Stimulated activated CD4-positive, alpha-beta T cell treated with anti-CD3 and anti-CD28 coated beads, Interleukin-2, amount 100 ng/mL, for 48 hours (primary cell): ENCODE results near the gene PLD4.

Experiments used
- DNase-seq, 2 donors: peaks; one replicate each; pipeline ENCODE4 v3.0.0-alpha.2; 2020

The PLD4 gene

DNA sequence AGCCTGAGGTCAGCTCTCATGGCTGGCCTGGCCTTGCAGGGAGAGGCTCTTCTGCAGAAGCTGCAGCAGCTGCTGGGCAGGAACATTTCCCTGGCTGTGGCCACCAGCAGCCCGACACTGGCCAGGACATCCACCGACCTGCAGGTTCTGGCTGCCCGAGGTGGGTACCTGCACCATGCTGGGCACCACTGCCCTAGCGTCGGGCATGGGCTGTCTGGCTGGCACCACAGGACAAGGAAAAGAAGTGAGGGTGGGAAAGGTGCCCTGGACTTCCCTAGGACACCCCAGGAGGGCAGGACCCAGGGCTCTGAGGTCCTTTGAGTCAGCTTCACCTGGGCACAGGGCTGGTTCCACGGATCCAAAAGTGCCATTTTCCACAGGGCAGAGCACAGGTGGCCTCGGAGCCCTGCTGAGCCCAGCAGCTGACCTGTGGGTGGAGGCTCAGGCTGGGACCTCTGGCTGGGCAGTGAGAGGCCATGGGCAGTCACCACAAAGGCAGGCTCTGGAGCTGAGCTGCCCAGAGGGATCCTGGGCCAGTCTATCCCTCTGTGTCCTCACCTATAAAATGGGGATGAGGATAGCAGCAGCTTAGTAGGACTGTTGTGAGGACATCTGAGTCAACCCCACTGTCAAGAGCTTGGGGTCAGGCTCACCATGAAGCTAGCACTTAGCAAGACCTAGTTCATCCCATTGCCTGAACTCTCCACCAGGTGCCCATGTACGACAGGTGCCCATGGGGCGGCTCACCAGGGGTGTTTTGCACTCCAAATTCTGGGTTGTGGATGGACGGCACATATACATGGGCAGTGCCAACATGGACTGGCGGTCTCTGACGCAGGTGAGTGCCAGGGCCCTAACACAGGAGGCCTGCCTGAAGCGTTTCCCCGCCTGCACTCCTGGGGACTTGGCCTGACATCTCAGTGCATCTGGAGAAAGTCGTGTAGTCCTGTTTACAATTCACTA, 4.9 kb downstream of the PLD4 start:
- DNase-seq, result no peak

DNA sequence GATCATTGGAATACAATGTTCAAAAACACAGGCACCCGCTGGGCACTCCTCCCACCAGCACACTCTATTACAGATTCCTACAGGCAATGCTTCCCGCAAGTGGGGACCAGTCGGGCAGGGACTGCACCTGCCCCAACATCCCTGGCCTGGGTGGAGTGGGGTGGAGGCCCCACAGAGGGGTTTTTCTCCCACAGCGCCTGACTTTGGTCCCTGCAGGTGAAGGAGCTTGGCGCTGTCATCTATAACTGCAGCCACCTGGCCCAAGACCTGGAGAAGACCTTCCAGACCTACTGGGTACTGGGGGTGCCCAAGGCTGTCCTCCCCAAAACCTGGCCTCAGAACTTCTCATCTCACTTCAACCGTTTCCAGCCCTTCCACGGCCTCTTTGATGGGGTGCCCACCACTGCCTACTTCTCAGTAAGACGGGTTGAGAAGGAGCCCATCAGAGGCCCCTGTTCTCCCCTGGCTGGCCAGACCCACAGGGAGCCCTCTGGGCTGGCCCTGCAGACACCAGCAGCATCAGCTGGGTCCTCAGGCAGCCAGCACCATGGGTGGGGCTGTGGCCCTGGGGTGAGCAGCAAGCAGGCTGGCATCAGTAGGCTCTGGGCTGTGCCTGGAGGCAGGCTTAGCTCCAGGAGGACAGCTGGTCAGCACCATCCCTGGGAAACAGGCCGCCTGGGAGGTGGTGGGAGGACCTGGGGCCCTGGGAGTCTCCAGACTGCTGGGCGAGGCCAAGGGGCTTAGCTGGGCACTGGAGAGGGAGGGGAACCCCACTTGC, 6.0 kb downstream of the PLD4 start:
- no peak for DNase-seq

DNA sequence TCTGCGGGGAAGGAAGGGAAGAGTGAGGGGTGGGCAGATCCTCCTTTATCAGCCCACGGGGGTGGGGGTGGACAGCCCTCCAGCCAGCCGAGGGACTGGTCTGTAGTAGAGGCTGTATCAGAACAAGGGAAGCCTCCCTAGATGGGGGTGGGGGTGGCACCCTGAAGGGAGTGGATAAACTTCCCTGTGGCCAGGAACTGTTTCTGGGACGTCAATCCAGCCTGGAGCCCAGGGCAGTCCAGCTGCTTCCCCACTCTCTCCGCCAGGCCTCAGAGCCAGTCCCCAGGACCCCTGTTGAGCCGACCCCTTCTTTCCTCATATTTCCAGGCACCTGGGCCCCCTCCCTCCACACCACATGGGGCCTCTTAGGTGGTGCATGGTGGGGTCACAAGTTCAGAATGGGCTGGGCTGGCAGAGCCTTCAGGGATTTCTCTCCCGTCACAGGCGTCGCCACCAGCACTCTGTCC, 6.7 kb downstream of the PLD4 start:
- no peak for DNase-seq

DNA sequence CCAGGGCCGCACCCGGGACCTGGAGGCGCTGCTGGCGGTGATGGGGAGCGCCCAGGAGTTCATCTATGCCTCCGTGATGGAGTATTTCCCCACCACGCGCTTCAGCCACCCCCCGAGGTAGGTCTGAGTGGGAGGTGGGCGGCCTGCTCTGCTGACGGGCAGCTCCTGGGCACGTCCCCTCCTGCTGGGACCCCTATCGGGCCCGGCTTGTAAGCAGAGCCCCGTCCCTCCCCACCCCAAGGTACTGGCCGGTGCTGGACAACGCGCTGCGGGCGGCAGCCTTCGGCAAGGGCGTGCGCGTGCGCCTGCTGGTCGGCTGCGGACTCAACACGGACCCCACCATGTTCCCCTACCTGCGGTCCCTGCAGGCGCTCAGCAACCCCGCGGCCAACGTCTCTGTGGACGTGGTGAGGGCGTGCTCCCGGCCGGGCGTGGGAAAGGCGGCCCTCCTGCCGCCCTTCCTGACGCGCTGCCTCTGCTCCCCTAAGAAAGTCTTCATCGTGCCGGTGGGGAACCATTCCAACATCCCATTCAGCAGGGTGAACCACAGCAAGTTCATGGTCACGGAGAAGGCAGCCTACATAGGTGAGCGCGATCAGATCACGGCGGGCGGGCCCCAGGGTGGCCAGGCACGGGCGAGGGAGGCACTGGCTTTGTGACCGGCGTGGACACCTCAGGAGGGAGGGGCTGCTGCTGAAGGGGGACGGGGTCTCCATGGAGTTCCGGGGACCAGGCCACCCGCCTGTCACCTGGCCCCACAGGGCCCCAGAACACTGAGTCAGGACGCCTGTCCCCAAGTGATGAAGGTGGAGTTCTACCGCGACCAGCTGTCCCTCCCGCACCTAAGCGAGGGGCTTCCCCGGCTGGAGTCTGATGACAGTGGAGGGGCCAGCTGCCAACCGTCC, 7.3 kb downstream of the PLD4 start:
- DNase-seq, result no peak

DNA sequence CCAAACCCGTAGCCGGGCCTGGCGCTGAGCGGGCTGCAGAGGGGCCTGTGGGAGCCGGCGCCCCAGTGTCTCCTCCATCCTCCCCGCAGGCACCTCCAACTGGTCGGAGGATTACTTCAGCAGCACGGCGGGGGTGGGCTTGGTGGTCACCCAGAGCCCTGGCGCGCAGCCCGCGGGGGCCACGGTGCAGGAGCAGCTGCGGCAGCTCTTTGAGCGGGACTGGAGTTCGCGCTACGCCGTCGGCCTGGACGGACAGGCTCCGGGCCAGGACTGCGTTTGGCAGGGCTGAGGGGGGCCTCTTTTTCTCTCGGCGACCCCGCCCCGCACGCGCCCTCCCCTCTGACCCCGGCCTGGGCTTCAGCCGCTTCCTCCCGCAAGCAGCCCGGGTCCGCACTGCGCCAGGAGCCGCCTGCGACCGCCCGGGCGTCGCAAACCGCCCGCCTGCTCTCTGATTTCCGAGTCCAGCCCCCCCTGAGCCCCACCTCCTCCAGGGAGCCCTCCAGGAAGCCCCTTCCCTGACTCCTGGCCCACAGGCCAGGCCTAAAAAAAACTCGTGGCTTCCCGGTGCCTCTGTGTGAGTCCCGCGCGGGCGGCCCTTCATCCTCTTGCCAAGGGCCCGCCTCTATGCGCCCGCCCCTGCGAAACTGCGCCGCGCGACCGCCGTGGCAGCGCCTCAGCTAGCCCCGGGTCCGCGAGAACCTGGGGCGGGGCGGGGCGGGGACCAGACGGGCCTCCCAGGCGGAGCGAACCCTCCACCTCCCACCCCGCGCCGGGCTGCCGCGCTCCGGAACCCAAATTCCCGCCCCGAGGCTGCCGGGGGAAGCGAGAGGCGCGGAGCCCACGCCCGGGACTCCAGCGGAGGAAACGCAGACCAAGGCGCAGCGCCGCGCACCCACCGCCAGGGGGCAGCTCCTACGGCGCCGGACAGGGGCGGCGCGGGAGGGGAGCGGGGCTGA, 8.3 kb downstream of the PLD4 start:
- DNase-seq, result peak; percentile 93

DNA sequence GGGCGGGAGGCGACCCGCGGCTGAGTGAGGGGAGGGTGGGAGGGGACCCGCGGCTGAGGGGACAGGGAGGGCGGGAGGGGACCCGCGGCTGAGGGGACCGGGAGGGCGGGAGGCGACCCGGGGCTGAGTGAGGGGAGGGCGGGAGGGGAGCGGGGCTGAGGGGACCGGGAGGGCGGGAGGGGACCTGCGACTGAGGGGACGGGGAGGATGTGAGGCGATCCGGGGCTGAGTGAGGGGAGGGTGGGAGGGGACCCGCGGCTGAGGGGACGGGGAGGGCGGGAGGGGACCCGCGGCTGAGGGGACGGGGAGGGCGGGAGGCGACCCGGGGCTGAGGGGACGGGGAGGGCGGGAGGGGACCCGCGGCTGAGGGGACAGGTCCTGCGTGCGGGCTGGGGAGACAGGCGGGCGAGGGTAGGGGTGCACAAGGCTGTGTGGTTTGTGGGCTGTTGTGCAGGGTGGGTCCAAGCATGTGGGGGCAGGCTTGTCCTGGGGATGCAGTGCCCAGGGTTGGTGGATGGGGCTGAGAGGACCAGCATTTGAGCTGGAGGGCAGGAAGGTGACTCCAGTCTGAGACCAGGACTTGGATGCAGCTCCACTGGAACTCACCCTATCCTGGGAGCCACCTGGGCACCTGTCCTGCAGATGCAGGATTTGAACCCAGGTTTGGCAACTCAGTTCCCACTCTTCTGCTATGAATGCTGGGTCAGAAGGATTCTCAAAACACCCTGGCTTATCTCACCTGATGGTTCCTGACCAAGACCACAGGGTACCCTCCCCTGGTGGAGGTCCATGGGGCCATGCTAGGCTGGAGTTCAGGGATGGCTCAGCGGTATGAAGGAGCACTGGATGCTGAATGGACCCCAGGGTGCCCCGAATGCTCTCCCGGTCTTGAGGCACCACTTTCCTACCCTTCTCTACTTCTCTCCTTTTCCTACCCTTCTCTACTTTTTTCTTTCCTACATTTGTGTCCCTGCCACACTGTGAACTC, 9.4 kb downstream of the PLD4 start:
- DNase-seq, result no peak

DNA sequence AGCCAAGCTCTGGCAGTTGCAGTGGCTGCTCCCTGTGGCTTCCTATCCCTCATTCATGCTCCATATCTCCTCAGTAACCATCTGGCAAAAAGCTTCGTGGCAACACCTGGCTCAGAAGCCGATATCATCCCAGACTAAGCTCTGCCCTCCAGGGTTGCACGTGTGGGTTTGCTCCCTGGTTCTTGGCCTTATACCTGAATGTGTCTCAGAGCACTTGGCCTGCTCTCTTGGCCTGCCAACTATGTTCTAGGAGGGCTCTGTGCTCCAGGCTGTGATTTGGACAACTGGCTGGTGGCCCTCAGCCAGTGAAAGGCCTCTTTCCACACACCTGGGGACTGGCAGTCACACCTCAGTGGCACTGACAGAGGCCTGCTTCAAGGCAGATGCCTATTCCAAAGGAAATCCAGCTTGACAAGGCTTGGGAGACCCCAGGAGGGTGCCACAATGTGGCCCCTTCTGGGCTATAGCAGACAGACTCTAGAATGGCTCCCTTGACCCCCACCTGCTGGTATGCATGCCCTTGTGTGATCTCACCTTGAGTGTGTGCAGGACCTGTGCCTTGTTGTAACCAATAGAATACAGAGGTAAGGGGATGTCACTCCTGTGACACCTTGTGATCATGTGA, 10.5 kb downstream of the PLD4 start:
- no peak for DNase-seq

DNA sequence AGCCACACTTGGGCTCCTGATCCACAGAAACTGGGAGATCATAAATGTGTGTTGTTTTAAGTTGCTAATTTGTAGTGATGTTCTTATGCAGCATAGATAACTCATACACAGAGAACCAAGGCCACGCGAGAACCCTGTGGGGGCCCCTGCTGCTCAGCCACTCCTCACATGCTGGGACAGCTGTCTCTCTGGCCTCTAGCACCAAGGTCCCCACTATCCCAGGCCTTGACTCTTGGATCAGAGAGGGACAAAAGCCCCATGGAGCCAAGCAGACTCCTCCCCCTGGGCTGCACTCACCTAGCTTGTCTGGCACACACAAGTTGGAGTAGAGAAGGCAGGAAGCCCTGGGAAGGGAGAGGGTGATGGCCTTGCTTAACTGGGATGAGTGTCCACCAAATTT, 11.3 kb downstream of the PLD4 start:
- DNase-seq, result no peak

DNA sequence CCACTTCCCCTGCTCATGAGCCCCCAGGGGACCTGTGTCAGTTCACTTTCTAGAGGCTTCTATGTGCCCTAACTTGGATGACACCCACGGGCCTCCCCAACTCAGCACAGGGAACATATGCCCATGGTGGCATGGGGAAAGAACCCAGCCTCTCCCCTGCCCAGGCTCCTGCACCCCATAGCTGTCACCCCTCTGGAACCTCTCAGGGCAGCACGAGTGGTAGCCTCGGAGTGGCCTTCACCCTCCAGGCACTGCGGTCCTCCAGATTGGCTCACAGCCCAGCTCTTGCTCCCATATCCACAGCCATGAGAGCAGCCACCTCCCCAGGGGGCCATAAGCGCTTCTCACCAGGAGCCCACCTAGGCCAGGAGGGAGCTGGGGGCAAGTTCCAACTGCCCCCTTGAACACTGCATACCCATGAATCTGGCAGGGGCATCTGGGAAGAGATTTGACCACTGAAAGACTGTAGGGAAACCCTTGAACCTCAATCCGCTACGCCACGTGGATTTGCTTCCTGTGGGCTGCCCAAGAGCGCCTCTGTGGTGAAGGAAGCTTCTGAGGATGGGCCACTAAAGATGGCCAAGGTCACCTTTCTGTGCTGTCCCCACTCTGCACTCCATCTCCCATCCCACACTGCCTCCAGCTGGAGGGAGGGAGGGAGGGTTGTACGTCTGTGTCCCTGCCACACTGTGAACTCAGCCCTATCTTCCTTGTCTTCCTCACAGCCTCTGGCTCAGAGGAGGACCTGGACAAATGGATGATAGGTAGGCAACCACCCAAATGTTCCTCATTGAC, 11.9 kb downstream of the PLD4 start:
- DNase-seq, result no peak

DNA sequence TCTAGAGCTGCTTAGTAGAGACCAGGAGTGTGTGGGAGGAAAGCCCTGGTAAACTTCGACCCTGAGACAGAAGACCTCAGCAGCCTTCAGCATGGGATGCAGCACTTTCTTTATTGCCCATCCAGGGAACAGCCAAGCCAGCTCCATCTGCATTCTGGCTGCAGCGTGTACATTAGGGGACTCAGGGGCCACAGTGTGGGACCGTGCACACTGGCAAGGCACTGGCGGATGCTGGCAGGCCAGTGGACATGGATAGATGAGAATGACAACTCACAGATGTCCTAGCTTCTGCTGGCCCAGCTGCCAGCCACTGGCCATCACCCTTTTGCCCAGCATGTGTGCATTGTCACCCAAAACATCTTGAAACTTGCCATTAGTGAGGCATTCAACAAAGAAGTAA, 12.5 kb downstream of the PLD4 start:
- no peak for DNase-seq

DNA sequence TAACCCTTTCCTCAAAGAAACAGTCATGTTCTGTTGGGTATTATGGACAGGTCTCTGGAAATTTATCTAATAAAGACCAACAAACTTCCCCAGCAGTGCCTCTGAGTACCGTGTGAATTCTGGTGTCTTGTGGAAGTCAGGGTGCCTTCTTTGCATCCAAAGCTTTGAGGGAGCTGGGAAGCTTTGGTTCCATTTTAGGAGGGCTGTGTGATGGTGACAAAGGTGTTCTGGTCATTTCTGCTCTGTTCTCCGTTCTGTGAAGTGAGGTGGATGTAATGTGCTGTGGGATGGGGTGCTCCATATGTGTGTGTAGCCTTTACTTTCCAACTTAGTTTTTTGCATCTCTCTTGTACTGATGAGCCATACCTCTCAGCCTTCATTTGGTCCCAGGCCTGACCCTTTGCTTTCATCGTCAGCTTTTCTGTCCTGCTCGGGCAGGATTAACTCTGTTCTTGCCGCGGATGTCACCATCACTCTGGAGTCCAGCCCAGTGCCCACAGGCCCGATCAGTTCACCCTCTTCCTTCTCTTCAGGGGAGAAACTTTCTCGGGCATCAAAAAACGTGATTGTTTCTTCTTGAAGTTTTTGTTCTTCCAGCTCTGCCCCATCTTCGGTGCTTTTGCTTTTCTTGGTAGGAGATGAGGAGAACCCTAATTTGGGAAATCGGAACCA, 13.2 kb downstream of the PLD4 start:
- DNase-seq, result no peak

DNA sequence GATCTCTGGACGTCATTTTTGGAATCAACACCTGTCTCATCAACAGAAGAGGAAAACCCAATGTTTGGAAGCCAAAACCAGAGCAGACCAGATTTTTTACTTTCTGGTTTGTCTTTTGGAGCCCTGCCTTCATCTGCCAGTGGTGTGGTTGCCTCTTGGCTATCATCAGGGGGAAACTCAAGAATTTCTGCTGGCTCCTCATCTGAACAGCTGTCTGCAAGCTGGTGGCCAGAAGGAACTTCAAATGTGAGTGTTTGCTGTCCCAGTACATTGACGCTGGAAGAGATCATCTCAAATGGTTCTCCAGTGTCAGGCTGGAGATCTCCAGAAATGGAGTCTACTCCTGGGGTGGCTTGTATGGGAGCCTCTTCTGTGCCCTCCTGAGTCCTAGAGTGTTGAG, 13.8 kb downstream of the PLD4 start:
- no peak for DNase-seq

DNA sequence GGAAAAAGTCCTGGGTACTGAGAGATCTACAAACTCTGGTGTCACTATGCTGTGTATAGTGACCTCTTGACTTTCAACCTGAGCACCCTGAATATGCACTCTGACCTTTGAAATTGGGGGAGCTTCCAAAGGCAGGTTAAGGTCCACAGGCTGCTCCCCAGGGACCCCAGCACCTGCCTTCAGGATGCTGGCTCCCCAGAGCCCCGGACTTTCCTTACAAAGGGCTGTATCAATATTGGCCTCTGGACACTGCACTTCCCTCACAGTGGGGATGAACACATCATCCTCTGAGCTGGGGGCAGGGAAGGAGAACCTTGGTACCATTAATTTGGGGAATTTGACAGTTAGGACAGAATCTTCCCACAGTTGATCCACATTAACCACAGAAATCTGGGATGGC, 14.3 kb downstream of the PLD4 start:
- no peak for DNase-seq

DNA sequence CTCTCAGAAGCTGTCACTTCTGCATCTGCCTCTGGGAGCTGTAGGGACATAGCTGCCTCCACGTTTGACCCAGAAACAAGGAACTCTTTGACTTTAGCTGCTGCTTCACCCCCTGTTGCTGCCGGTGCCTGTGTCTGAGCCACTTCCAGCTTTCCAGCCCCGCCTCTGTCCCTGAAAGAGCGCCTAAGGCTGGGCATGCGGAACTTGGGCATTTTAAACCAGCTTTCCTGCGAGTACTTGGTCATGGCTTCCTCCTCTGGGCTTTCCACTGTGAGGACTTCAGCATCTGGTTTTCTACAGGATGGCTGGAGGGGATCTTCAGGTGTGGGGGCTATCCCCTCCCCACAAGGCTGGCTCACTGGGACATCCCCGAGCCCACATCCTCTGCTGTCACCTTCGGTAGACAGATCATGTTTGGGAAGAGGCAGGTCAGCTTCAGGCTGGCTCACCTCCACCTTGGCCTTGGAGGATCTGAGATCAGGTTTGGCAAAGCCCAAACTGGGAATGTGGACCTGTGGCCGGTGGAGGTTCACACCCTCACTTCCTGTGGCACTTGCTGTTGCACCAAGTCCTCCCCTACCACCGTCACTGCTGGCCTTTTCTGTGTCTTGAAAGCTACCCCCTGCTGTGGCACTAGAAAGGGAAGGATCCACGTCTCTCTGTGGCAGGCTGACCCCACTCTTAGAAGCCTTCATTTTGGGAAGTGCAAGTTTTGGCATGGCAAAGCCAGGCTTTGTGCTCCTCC, 15.2 kb downstream of the PLD4 start:
- no peak for DNase-seq

DNA sequence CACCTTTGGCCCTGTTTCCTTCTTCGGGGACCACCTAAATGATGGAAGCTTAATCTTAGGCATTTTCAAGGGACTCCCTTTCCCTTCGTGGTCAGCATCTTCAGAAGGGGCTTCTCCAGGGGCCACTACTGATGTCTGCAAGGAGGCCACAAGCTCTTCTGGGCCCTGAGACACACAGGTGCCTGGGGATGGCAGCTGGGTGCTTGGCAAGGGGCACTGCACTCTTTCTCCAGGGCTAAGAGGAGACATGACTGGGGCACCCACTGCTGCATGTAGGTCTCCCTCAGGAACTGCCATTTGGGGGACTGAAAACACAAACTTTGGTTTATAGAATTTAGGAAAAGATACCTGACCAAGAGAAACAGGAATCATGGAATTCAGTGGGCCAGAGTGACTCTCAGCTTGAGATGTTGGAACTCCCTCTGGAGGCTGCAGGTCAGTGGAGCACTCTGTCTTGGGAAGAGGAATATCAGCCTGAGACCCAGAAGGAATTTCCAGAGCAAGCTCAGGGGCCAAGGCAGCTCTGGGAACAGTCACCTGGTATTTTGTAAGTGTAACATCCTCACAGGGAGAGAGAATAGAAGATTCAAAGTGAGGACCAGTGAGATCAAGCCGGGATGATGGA, 16.0 kb downstream of the PLD4 start:
- DNase-seq, result no peak

DNA sequence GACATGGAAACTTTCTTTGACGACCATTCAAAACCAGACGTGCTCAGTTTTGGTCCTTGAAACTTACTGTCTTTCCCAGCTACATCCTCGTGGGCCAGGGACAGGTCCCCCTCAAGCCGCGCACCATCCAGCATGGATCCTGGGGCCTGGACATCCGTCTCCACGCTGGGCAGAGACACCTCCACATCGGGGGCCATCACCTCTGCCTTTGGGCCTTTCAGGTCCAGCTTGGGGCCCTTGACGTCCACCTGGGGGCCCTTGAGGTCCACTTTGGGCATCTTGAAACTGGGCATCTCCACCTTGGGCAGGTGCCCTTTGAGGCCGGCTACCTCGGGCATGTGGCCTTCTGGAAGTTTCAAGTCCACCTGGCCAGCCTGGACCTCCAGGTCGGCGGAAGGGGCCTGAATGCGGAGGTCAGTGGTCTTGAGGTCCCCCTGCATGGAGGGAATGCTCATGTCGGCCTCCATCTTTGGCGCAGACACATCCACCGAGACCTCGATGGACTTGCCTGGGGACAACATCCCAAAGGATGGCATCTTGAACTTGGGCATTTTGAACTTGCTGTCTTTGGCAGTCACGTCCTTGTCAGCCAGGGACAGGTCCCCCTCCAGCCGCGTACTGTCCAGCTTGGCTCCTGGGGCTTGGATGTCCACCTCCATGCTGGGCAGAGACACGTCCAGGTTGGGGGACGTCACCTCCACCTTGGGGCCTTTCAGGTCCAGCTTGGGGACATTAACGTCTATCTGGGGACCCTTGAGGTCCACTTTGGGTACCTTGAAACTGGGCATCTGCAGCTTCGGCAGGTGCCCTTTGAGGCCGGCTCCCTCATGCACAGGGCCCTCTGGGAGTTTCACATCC, 17.1 kb downstream of the PLD4 start:
- DNase-seq, result no peak
